Measurements from ENCODE around the gene KLF13. TPM values are rescaled to one million over a fixed set of nuclear protein-coding genes. Genes with fewer than 3 reads are reported as not detected.

The KLF13 gene
- total RNA-seq, 1 experiment from 2014 or later, result 22.1 TPM

DNA sequence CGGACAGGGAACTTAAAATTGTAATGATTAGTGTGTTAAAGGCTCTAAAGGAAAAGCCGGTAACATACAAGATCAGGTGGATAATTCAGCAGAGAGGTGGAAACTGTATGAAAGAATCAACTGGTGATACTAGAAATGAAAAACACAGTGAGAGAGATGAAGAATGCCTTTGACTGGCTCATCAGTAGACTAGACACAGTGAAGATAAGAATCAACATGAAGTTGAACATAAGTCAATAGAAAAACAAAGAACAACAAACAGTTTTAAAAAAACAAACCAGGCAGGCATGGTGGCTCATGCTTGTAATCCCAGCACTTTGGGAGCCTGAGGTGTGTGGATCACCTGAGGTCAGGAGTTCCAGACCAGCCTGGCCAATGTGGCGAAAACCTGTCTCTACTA is 82.1 kb downstream of the KLF13 start:
- no peak for TF ChIP-seq EZH2 (IDR thresholded peaks at IDR 0.05; ENCODE audit: borderline replicate concordance, low read depth, low read length, poor library complexity, severe bottlenecking)
- TF ChIP-seq, protein P1, sequence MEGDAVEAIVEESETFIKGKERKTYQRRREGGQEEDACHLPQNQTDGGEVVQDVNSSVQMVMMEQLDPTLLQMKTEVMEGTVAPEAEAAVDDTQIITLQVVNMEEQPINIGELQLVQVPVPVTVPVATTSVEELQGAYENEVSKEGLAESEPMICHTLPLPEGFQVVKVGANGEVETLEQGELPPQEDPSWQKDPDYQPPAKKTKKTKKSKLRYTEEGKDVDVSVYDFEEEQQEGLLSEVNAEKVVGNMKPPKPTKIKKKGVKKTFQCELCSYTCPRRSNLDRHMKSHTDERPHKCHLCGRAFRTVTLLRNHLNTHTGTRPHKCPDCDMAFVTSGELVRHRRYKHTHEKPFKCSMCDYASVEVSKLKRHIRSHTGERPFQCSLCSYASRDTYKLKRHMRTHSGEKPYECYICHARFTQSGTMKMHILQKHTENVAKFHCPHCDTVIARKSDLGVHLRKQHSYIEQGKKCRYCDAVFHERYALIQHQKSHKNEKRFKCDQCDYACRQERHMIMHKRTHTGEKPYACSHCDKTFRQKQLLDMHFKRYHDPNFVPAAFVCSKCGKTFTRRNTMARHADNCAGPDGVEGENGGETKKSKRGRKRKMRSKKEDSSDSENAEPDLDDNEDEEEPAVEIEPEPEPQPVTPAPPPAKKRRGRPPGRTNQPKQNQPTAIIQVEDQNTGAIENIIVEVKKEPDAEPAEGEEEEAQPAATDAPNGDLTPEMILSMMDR (conservative IDR thresholded peaks at IDR 0.05; ENCODE audit: low read depth, low read length), result no peak
- Histone ChIP-seq H3K36me3 (ENCODE audit: insufficient read depth, low read length, poor library complexity, severe bottlenecking) (no peaks in the 10 kb centered on the region), H3K4me1 (ENCODE audit: insufficient read depth, low read length, poor library complexity, severe bottlenecking) (no peaks in the 10 kb centered on the region), H3K27ac (ENCODE audit: low read depth, low read length, poor library complexity, severe bottlenecking) (no peak overlapping the region), H3K4me3 (ENCODE audit: low read depth, low read length, poor library complexity, severe bottlenecking) (no peak overlapping the region), H3K9me3 (ENCODE audit: low read depth, low read length, poor library complexity, severe bottlenecking) (no peaks in the 10 kb centered on the region), H3K27me3 (replicated peaks; ENCODE audit: insufficient read depth, low read depth, low read length, poor library complexity) (no peaks in the 10 kb centered on the region)
- intact Hi-C loops (cut with micrococcal nuclease; ENCODE audit: unreplicated experiment), result no loop called here
- no peak for DNase-seq (ENCODE audit: low spot score)
- POLR2A ChIA-PET (ENCODE audit: low non-redundant PET), result no interaction called here
- no TSS peak for BruUV-seq (replicated peaks)
- CTCF ChIA-PET, result no interaction called here

DNA sequence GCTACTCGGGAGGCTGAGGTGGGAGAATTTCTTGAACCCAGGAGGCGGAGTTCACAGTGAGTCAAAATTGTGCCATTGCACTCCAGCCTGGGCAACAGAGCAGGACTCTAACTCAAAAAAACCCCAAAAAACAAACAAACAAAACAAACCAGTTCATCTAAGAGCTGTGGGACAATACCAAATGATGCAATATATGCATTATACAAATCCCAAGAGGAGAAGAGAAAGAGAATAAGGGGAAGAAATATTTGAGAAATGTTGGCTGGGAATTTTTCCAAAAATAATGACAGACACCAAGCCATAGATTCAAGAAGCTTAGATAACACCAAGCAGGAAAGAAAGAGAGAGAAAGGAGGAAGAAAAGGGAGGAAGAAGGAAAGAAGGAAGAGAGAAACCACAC is 82.5 kb downstream of the KLF13 start:
- H3K27me3 ChIP-seq (replicated peaks; ENCODE audit: insufficient read depth, low read depth, low read length, poor library complexity), result no peaks in the 10 kb centered on the region
- DNase-seq (ENCODE audit: low spot score), result no peak
- H3K4me3 ChIP-seq (ENCODE audit: low read depth, low read length, poor library complexity, severe bottlenecking), result no peak overlapping the region
- H3K4me1 ChIP-seq (ENCODE audit: insufficient read depth, low read length, poor library complexity, severe bottlenecking), result no peaks in the 10 kb centered on the region
- TF ChIP-seq, protein P1 (conservative IDR thresholded peaks at IDR 0.05; ENCODE audit: low read depth, low read length), result no peak
- no peak for TF ChIP-seq EZH2 (IDR thresholded peaks at IDR 0.05; ENCODE audit: borderline replicate concordance, low read depth, low read length, poor library complexity, severe bottlenecking)
- BruUV-seq (replicated peaks), result no TSS peak
- H3K27ac ChIP-seq (ENCODE audit: low read depth, low read length, poor library complexity, severe bottlenecking), result no peak overlapping the region
- CTCF ChIA-PET, result no interaction called here
- intact Hi-C loops (cut with micrococcal nuclease; ENCODE audit: unreplicated experiment), result no loop called here
- POLR2A ChIA-PET (ENCODE audit: low non-redundant PET), result no interaction called here
- H3K9me3 ChIP-seq (ENCODE audit: low read depth, low read length, poor library complexity, severe bottlenecking), result no peaks in the 10 kb centered on the region
- H3K36me3 ChIP-seq (ENCODE audit: insufficient read depth, low read length, poor library complexity, severe bottlenecking), result no peaks in the 10 kb centered on the region

DNA sequence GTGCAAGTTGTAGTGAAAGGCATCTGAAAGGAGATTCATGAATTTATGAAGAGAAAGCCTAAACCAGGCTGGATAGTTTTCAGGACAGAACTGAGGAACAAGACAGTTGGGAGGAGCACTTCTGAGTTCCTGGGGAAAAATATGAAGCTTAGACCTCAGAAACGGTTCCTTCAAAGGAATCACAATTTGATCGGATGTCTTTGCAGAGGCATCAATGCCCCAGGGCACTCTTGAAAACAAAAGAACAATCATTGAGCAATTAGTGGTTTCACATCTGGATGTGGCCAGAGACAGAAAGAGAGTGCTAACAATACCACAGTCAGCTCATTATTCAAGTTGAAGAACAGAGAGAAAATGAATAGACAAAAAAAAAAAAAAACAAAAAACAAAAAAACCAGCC is 86.2 kb downstream of the KLF13 start:
- CTCF ChIA-PET, result no interaction called here
- Histone ChIP-seq H3K9me3 (ENCODE audit: low read depth, low read length, poor library complexity, severe bottlenecking) (no peaks in the 10 kb centered on the region), H3K27ac (ENCODE audit: low read depth, low read length, poor library complexity, severe bottlenecking) (no peak overlapping the region), H3K4me1 (ENCODE audit: insufficient read depth, low read length, poor library complexity, severe bottlenecking) (no peaks in the 10 kb centered on the region), H3K36me3 (ENCODE audit: insufficient read depth, low read length, poor library complexity, severe bottlenecking) (no peaks in the 10 kb centered on the region), H3K27me3 (replicated peaks; ENCODE audit: insufficient read depth, low read depth, low read length, poor library complexity) (no peaks in the 10 kb centered on the region), H3K4me3 (ENCODE audit: low read depth, low read length, poor library complexity, severe bottlenecking) (no peak overlapping the region)
- TF ChIP-seq, protein P1 (conservative IDR thresholded peaks at IDR 0.05; ENCODE audit: low read depth, low read length), result no peak
- no peak for TF ChIP-seq EZH2 (IDR thresholded peaks at IDR 0.05; ENCODE audit: borderline replicate concordance, low read depth, low read length, poor library complexity, severe bottlenecking)
- intact Hi-C loops (cut with micrococcal nuclease; ENCODE audit: unreplicated experiment), result no loop called here
- no peak for DNase-seq (ENCODE audit: low spot score)
- BruUV-seq (replicated peaks), result no TSS peak
- POLR2A ChIA-PET (ENCODE audit: low non-redundant PET), result interaction anchor here (0.6 kb wide), 1 partner anchor 198 kb away, joined by 7 read pairs; no protein-coding TSS in a partner anchor
